CD8-positive, alpha-beta memory T cell (primary cell): ENCODE results near the gene CLASP1. TPM values are rescaled to one million over a fixed set of nuclear protein-coding genes. Genes with fewer than 3 reads are reported as not detected.
A peak's percentile ranks its signal among the peaks of the same experiment; 100 is the strongest.

ENCODE experiments used
- CTCF ChIA-PET: fragments of 350-600 bp; sonication (Branson Sonifier 250); formaldehyde crosslinking; loops from one replicate; lab custom pipeline; 2021; ENCODE audit warnings: antibody characterized with exemption; lab: Charles Lee
- POLR2A ChIA-PET: fragments of 350-600 bp; sonication (Branson Sonifier 250); formaldehyde crosslinking; loops from one replicate; lab custom pipeline; 2021; ENCODE audit warnings: antibody characterized with exemption; lab: Charles Lee
- DNase-seq, 5 donors: peaks; one replicate each; pipeline versions ENCODE4 v3.0.0 to v3.0.0-alpha.2; 2020 to 2022; ENCODE audit warnings: mixed read lengths in 1 of 5
- H3K27ac ChIP-seq: one replicate; pipeline ENCODE4 v1.7.0; 2013; ENCODE audit warnings: low read depth, mild to moderate bottlenecking, low read length, moderate library complexity
- H3K27me3 ChIP-seq: 2 replicates; pipeline ENCODE4 v1.7.0; 2013; ENCODE audit warnings: low read length, mild to moderate bottlenecking; ENCODE audit not compliant: insufficient read depth, poor library complexity, severe bottlenecking
- H3K36me3 ChIP-seq: 2 replicates; pipeline ENCODE4 v1.7.0; 2013; ENCODE audit warnings: mild to moderate bottlenecking, low read length, moderate library complexity; ENCODE audit not compliant: insufficient read depth
- H3K4me1 ChIP-seq: 2 replicates; pipeline ENCODE4 v1.7.0; 2013; ENCODE audit warnings: mild to moderate bottlenecking, low read length, moderate library complexity; ENCODE audit not compliant: insufficient read depth
- H3K4me3 ChIP-seq: 2 replicates; pipeline ENCODE4 v1.7.0; 2013; ENCODE audit warnings: mild to moderate bottlenecking, low read length
- H3K9me3 ChIP-seq: 2 replicates; pipeline ENCODE4 v1.7.0; 2013; ENCODE audit warnings: mild to moderate bottlenecking, low read length
- H3K27ac Mint-ChIP-seq, 8 donors: one replicate each; pipeline ENCODE4 v1.8.0; 2020 to 2021; ENCODE audit warnings: mixed read lengths in 8 of 8, mild to moderate bottlenecking in 6 of 8, inconsistent platforms in 3 of 8, moderate library complexity in 3 of 8
- H3K27me3 Mint-ChIP-seq, 2 donors: one replicate each; pipeline ENCODE4 v1.8.0; 2020 to 2021; ENCODE audit warnings: mixed read lengths in 2 of 2, mild to moderate bottlenecking in 1 of 2, moderate library complexity in 1 of 2
- H3K36me3 Mint-ChIP-seq, 3 donors: one replicate each; pipeline ENCODE4 v1.8.0; 2020 to 2021; ENCODE audit warnings: mixed read lengths in 3 of 3, inconsistent platforms in 1 of 3, mild to moderate bottlenecking in 1 of 3
- H3K4me1 Mint-ChIP-seq, 3 donors: one replicate each; pipeline ENCODE4 v1.8.0; 2020 to 2021; ENCODE audit warnings: mixed read lengths in 3 of 3, inconsistent platforms in 1 of 3, mild to moderate bottlenecking in 1 of 3
- H3K4me3 Mint-ChIP-seq, 7 donors: one replicate each; pipeline ENCODE4 v1.8.0; 2020 to 2021; ENCODE audit warnings: mixed read lengths in 7 of 7, mild to moderate bottlenecking in 6 of 7, moderate library complexity in 4 of 7, inconsistent platforms in 2 of 7
- H3K9me3 Mint-ChIP-seq, 5 donors: one replicate each; pipeline ENCODE4 v1.8.0; 2020 to 2022; ENCODE audit warnings: mixed read lengths in 5 of 5, mild to moderate bottlenecking in 3 of 5, moderate library complexity in 2 of 5, inconsistent platforms in 1 of 5
- polyA plus RNA-seq: library from polyadenylated mRNA; unstranded; fragments of 300-500 nt; fragmentation: Illumina TruSeq; gene quantifications from one replicate; pipeline ENCODE4 v1.2.3, GENCODE V29; 2021
- total RNA-seq, 2 experiments: library from RNA; stranded (reverse); gene quantifications; one replicate each; pipeline ENCODE4 v1.2.3, GENCODE V29; 2021

CLASP1 gene
- total and polyA plus RNA-seq, 3 experiments from 2014 or later = 22.2 to 66.0 (median 62.6) TPM

DNA sequence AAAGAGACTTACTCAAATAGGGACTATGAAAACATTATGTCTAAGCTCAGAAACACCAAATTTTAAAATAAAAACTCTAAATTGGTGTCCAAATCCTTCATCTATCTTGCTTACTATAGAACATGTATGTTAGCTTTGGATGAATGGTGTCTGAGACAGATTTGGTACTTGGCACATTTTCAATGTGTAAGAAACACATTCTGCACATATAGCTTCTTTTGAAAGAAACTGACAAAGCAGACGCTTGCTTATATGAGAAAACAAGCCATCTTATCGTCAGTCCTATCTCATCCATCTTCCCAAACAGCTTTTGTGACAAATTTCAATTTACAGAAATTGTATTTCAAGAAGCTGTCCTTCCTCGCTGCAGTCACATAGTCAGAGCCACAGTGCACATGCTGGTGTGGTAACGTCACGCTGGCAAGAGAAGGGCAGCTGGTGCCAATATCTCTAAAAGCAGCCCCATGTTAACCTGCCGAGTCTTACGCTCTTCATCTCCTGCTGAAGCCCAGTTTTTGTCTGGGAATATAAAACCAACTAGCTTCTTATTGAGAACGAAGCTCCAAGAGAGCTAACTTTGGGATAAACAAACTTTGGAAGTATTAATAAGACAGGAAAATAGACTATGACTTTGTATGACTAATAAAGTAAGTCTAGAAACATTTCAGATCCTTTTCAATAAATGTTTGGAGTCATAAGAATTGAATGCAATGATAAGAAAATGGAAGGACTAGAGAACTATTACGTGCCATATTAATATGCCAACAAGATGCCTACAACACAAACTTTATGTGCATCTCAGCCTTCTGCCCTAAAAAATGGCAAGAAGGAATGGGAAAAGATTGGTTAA lies 289.3 kb downstream of the CLASP1 start:
- H3K9me3 Mint-ChIP-seq = no peaks in the 10 kb centered on the region
- POLR2A ChIA-PET = no interaction called here
- Histone ChIP-seq H3K9me3 (no peaks in the 10 kb centered on the region), H3K4me1 (no peaks in the 10 kb centered on the region), H3K27me3 (no peaks in the 10 kb centered on the region), H3K4me3 (no peak overlapping the region), H3K36me3 (peaks cover 43% of the 10 kb centered on the region), H3K27ac (no peak overlapping the region)
- no peak overlapping the region for H3K4me3 Mint-ChIP-seq
- CTCF ChIA-PET = no interaction called here
- peak overlapping the region in 3 of 8 donors; percentile 10 to 24 (median 10) for H3K27ac Mint-ChIP-seq
- H3K4me1 Mint-ChIP-seq = peaks cover 0 to 1% (median 0%) of the 10 kb centered on the region in 3 donors
- no peaks in the 10 kb centered on the region for H3K27me3 Mint-ChIP-seq
- DNase-seq = no peak
- peaks cover 0 to 92% (median 26%) of the 10 kb centered on the region in 3 donors for H3K36me3 Mint-ChIP-seq

DNA sequence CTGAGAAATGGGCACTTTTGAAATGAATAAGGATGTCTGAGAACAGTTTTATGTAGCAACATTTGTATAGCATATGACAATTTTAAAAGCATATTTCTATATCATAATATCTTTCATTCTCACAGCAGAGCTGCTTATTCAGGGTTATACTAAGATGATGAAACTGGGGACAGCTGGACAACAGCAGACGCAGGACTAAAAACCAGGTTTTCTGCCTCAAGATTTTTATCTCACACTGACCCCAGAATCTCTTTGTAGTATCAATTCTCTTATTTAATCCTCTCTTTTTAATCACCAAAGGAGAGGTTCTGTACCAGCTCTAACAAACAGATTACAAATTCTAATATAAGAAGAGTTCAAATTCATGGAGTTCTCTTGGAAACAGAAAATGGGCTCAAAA lies 290.1 kb downstream of the CLASP1 start:
- POLR2A ChIA-PET = no interaction called here
- Mint-ChIP-seq H3K27me3 (no peaks in the 10 kb centered on the region), H3K36me3 (peaks cover 0 to 93% (median 26%) of the 10 kb centered on the region in 3 donors), H3K9me3 (no peaks in the 10 kb centered on the region), H3K27ac (no peak overlapping the region), H3K4me3 (no peak overlapping the region), H3K4me1 (peaks cover 0 to 1% (median 0%) of the 10 kb centered on the region in 3 donors)
- Histone ChIP-seq H3K4me3 (no peak overlapping the region), H3K9me3 (no peaks in the 10 kb centered on the region), H3K36me3 (peaks cover 44% of the 10 kb centered on the region), H3K27me3 (no peaks in the 10 kb centered on the region), H3K27ac (no peak overlapping the region), H3K4me1 (no peaks in the 10 kb centered on the region)
- no peak for DNase-seq
- CTCF ChIA-PET = no interaction called here

DNA sequence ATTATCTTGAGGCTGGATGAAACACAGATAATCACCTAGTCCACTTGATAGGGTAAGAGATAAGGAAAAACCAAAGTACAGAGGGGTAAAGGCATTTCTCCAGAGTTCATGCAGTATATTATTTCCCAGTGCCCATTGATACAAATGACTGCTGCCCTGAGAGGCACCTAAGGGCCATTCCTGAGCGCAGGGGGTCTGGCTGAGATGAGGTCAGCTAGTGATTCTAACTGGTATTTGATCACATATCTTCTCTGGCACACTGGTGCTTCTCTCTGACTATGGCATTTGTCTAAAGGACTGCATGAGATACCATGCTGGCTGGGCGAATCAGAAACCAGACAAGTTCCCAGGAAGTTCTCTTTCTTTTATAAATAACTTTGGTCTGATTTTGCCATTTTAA lies 291.0 kb downstream of the CLASP1 start:
- Mint-ChIP-seq H3K4me1 (peaks cover 0 to 1% (median 0%) of the 10 kb centered on the region in 3 donors), H3K27ac (peak overlapping the region in 1 of 8 donors; percentile 26)
- CTCF ChIA-PET = no interaction called here

DNA sequence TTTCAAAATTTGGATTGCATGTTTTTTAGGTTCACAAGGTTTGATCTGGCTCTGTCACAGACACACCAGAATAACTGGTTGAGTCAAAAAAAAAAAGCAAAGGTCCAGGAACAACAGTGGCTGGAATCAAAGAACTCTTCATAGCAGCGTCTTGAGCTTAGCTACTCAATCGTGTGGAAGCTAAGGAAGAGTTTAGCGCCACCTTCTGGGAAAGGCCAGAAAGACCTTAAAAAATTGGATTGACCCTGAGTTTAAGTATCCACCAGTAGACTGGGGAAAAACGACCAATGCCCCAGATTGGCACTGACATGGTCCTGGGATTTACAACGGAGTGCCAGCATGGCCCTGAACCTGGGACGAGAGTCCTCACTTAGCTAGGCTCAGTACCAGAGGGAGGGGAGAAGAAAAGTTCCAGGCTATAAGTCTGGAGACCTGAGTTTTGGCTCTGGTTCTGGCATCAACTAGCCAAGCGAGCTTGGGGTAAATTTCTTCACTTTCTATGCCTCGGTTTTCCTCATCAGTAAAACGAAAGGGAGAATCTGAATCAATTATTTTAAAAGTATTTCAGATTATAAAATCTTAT lies 293.1 kb downstream of the CLASP1 start:
- Mint-ChIP-seq H3K9me3 (no peaks in the 10 kb centered on the region), H3K4me3 (no peak overlapping the region), H3K36me3 (peaks cover 0 to 94% (median 18%) of the 10 kb centered on the region in 3 donors), H3K27me3 (no peaks in the 10 kb centered on the region), H3K4me1 (peaks cover 0 to 1% (median 0%) of the 10 kb centered on the region in 3 donors), H3K27ac (peak overlapping the region in 4 of 8 donors; percentile 2 to 42 (median 34))
- Histone ChIP-seq H3K9me3 (no peaks in the 10 kb centered on the region), H3K4me1 (no peaks in the 10 kb centered on the region), H3K36me3 (peaks cover 32% of the 10 kb centered on the region), H3K27me3 (no peaks in the 10 kb centered on the region), H3K4me3 (no peak overlapping the region), H3K27ac (no peak overlapping the region)
- DNase-seq = no peak
- CTCF ChIA-PET = interaction anchor here (0.5 to 1.0 kb wide), 2 partner anchors 13 to 180 kb away, joined by 3 to 9 read pairs; no protein-coding TSS in a partner anchor
- POLR2A ChIA-PET = no interaction called here

More for the DNA sequence above, 291.0 kb downstream of the CLASP1 start:
- DNase-seq = no peak
- no peaks in the 10 kb centered on the region for H3K4me1 ChIP-seq
- POLR2A ChIA-PET = no interaction called here
- H3K9me3 ChIP-seq = no peaks in the 10 kb centered on the region
- Mint-ChIP-seq H3K27me3 (no peaks in the 10 kb centered on the region), H3K4me3 (no peak overlapping the region), H3K9me3 (no peaks in the 10 kb centered on the region), H3K36me3 (peaks cover 0 to 94% (median 26%) of the 10 kb centered on the region in 3 donors)
- peaks cover 40% of the 10 kb centered on the region for H3K36me3 ChIP-seq
- H3K27me3 ChIP-seq = no peaks in the 10 kb centered on the region
- no peak overlapping the region for H3K4me3 ChIP-seq
- H3K27ac ChIP-seq = no peak overlapping the region

- Mint-ChIP-seq H3K9me3 (no peaks in the 10 kb centered on the region), H3K36me3 (peaks cover 0 to 94% (median 14%) of the 10 kb centered on the region in 3 donors), H3K4me3 (no peak overlapping the region), H3K4me1 (peaks cover 0 to 1% (median 0%) of the 10 kb centered on the region in 3 donors), H3K27me3 (no peaks in the 10 kb centered on the region), H3K27ac (peak overlapping the region in 5 of 8 donors; percentile 2 to 61 (median 29))
- CTCF ChIA-PET = interaction anchor here (1.0 kb wide), 1 partner anchor 12 kb away, joined by 9 read pairs; no protein-coding TSS in a partner anchor
- POLR2A ChIA-PET = no interaction called here
- H3K27ac ChIP-seq = no peak overlapping the region
- no peaks in the 10 kb centered on the region for H3K4me1 ChIP-seq
- peaks cover 30% of the 10 kb centered on the region for H3K36me3 ChIP-seq
- no peak overlapping the region for H3K4me3 ChIP-seq
- no peaks in the 10 kb centered on the region for H3K27me3 ChIP-seq
- H3K9me3 ChIP-seq = no peaks in the 10 kb centered on the region
- DNase-seq = no peak
Observed at GRCh38 chr2:121355488-121355887, 293.8 kb downstream of the CLASP1 start.

GRCh38 chr2:121351521-121352318 lies 297.5 kb downstream of the CLASP1 start:
- ChIA-PET POLR2A (no interaction called here), CTCF (interaction anchor here (1.1 kb wide), 1 partner anchor 9 kb away, joined by 3 read pairs; no protein-coding TSS in a partner anchor)
- H3K9me3 ChIP-seq = no peaks in the 10 kb centered on the region
- H3K4me1 ChIP-seq = no peaks in the 10 kb centered on the region
- H3K4me3 ChIP-seq = no peak overlapping the region
- Mint-ChIP-seq H3K36me3 (peaks cover 0 to 94% (median 21%) of the 10 kb centered on the region in 3 donors), H3K9me3 (no peaks in the 10 kb centered on the region), H3K27me3 (no peaks in the 10 kb centered on the region), H3K27ac (no peak overlapping the region), H3K4me1 (peaks cover 0 to 1% (median 0%) of the 10 kb centered on the region in 3 donors), H3K4me3 (no peak overlapping the region)
- no peak overlapping the region for H3K27ac ChIP-seq
- no peak for DNase-seq
- H3K36me3 ChIP-seq = peaks cover 40% of the 10 kb centered on the region
- H3K27me3 ChIP-seq = no peaks in the 10 kb centered on the region

DNA sequence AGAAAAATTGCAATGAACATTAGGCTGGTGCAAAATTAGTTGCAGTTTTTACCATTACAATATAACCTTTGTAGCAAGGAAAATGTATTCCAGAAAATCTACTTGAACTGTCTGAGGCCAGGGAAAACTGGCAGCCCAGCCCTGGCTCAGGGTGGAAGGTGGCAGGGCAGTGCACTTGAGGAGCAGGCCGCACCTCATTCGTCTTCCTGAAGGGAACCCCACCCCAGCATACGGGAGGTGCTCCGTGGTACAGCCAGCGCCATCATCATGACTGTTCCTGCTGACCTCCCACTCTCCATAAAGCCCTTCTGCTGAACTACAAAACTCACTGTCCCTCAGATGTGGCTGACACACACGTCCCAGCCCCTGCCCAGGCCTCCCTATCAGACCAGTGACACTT lies 298.4 kb downstream of the CLASP1 start:
- H3K27me3 ChIP-seq = no peaks in the 10 kb centered on the region
- Mint-ChIP-seq H3K9me3 (no peaks in the 10 kb centered on the region), H3K36me3 (peaks cover 0 to 96% (median 19%) of the 10 kb centered on the region in 3 donors), H3K27ac (peak overlapping the region in 3 of 8 donors; percentile 29 to 64 (median 52)), H3K4me1 (no peaks in the 10 kb centered on the region), H3K4me3 (no peak overlapping the region), H3K27me3 (no peaks in the 10 kb centered on the region)
- ChIA-PET CTCF (no interaction called here), POLR2A (no interaction called here)
- H3K36me3 ChIP-seq = peaks cover 48% of the 10 kb centered on the region
- no peaks in the 10 kb centered on the region for H3K4me1 ChIP-seq
- DNase-seq = no peak
- no peak overlapping the region for H3K4me3 ChIP-seq
- H3K27ac ChIP-seq = no peak overlapping the region
- H3K9me3 ChIP-seq = no peaks in the 10 kb centered on the region
